Measurements from ENCODE around the gene HIPK3. TPM values are rescaled to one million over a fixed set of nuclear protein-coding genes. Genes with fewer than 3 reads are reported as not detected.

The HIPK3 gene
- 62.1 and 64.8 TPM in 2 replicates for total RNA-seq (2021)
- Bru-seq, nascent RNA: percentile 90 among the genes with signal in this experiment
- percentile 85 among the genes with signal in this experiment for BruChase-seq, experiment 1, labeled RNA remaining after a 2-hour chase
- BruChase-seq, experiment 2, labeled RNA remaining after a 6-hour chase: percentile 90 among the genes with signal in this experiment
- long read RNA-seq, full-length matches to known transcripts: 19 of 33 reads
- long read RNA-seq, partial matches to known transcripts: 7 of 33 reads
- long read RNA-seq, other reads (novel, unspliced or antisense): 7 of 33 reads

DNA sequence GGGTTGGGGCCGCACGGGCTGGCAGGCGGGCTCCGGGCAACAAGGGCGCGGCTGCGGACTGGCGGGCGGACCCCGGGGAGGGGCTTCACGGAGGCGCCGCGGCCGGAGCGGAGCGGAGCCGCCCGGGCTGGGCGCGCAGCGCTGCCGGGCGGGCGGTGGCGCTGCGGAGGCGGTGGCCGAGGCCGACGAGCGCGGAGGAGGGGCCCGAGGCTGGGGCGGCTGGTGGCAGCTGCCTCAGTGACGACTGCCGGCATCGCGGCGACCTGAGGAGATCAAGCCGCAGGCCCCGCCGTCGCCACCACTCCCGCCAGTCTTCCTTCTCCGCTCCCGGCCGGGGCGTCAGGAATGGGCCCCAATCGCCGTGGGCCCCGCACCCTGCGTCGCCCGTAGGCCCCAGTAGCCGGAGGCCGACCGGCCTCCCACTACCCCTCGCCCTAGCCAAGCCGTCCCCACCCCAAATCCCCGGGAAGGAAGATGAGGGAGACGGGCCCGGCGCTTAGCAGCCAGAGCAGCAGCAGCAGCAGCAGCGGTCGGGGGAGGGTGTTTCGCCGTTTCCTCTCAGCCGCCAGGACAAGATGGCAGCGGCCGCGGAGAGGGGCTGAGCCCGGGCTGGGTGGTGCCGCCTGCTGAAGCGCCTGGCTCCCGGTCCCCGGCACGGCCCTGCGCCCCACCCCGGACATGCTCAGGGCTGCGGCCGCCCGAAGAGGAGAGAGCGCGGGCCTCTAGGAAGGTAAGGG lies at the start of gene HIPK3:
Gene HIPK3, plus strand, starts transcription at position 222 of the 737 bp plus-strand sequence.
- Histone ChIP-seq H3K4me1 (replicated peaks; ENCODE audit: insufficient read depth) (peaks cover 31% of the 10 kb centered on the region), H2AFZ (peak within 1 kb of the TSS; percentile 99), H3K9me3 (ENCODE audit: insufficient read depth, low read depth) (no peaks in the 10 kb centered on the region; the same call in 1 of the 2 replicates), H3K4me3 (peak within 1 kb of the TSS; percentile 64), H3K27ac (peak within 1 kb of the TSS; percentile 90), H3K4me2 (peak within 1 kb of the TSS; percentile 97), H3K9me2 (ENCODE audit: insufficient read depth) (no peaks in the 10 kb centered on the region), H3K36me3 (ENCODE audit: low read depth) (no peaks in the 10 kb centered on the region), H3K27me3 (ENCODE audit: insufficient read depth, low read depth) (no peaks in the 10 kb centered on the region), H3F3A (ENCODE audit: insufficient read depth, low read depth) (peaks cover 15% of the 10 kb centered on the region), H3K79me2 (ENCODE audit: low read depth) (peaks cover 49% of the 10 kb centered on the region), H4K20me1 (ENCODE audit: insufficient read depth) (peaks cover 33% of the 10 kb centered on the region)
- peak; percentile 62 to 92 for DNase-seq
- intact Hi-C loops (cut with micrococcal nuclease; ENCODE audit: unreplicated experiment): loop anchor here (5.0 to 10.0 kb wide), 2 partner anchors 435 to 477 kb away; partner anchors contain the start of gene CD59
- CTCF ChIA-PET: no interaction called here
- POLR2A ChIA-PET (ENCODE audit: unreplicated experiment): no interaction called here
- no TSS peak for BruUV-seq (replicated peaks)
- TF ChIP-seq, protein P1, sequence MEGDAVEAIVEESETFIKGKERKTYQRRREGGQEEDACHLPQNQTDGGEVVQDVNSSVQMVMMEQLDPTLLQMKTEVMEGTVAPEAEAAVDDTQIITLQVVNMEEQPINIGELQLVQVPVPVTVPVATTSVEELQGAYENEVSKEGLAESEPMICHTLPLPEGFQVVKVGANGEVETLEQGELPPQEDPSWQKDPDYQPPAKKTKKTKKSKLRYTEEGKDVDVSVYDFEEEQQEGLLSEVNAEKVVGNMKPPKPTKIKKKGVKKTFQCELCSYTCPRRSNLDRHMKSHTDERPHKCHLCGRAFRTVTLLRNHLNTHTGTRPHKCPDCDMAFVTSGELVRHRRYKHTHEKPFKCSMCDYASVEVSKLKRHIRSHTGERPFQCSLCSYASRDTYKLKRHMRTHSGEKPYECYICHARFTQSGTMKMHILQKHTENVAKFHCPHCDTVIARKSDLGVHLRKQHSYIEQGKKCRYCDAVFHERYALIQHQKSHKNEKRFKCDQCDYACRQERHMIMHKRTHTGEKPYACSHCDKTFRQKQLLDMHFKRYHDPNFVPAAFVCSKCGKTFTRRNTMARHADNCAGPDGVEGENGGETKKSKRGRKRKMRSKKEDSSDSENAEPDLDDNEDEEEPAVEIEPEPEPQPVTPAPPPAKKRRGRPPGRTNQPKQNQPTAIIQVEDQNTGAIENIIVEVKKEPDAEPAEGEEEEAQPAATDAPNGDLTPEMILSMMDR (conservative IDR thresholded peaks at IDR 0.05): peak; percentile 21; the same call in 1 of the 2 replicates
- no peak for TF ChIP-seq EZH2 (IDR thresholded peaks at IDR 0.05; ENCODE audit: low read depth)

DNA sequence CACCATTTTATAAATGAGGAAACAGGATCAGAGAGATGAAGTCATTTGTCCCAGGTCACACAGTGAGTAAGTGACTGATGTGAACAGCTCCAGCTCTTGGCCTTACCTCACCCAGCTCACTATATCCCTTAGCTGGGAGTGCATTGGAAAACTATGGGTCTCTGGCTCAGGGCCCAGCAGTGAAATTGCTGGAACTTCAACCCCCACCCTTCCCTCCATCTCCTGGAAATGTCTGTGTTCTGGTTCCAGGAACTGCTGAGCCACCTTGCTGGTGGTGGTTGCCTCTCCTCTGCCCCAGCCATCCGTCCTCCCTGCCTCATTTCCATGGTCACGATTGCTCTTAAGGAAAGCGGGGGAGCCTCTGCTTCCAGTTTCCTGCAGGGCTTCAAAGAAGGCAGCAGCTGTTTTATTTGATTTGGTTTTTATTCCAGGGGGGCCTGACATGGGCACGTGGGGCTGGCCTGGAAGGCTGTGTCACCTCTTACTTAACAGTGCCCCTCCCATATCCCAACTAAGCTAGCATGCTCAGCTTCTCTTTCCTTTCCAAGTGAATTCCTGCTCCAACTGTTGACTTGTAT lies 49.7 kb upstream of the HIPK3 start:
- no peaks in the 10 kb centered on the region for H3K79me2 ChIP-seq (ENCODE audit: low read depth)
- H3K9me3 ChIP-seq (ENCODE audit: insufficient read depth, low read depth): no peaks in the 10 kb centered on the region
- no peak overlapping the region for H3K27ac ChIP-seq
- intact Hi-C loops (cut with micrococcal nuclease; ENCODE audit: unreplicated experiment): no loop called here
- no peak for DNase-seq
- H3K4me1 ChIP-seq (replicated peaks; ENCODE audit: insufficient read depth): no peaks in the 10 kb centered on the region
- no peak overlapping the region for H2AFZ ChIP-seq
- no peaks in the 10 kb centered on the region for H3K36me3 ChIP-seq (ENCODE audit: low read depth)
- no peaks in the 10 kb centered on the region for H3F3A ChIP-seq (ENCODE audit: insufficient read depth, low read depth)
- POLR2A ChIA-PET (ENCODE audit: unreplicated experiment): no interaction called here
- H3K4me2 ChIP-seq: no peak overlapping the region
- TF ChIP-seq, protein P1 (conservative IDR thresholded peaks at IDR 0.05): no peak
- TF ChIP-seq EZH2 (IDR thresholded peaks at IDR 0.05; ENCODE audit: low read depth): no peak
- H3K27me3 ChIP-seq (ENCODE audit: insufficient read depth, low read depth): no peaks in the 10 kb centered on the region
- no peak overlapping the region for H3K4me3 ChIP-seq
- CTCF ChIA-PET: no interaction called here
- no peaks in the 10 kb centered on the region for H3K9me2 ChIP-seq (ENCODE audit: insufficient read depth)
- no peaks in the 10 kb centered on the region for H4K20me1 ChIP-seq (ENCODE audit: insufficient read depth)
- BruUV-seq (replicated peaks): no TSS peak

DNA sequence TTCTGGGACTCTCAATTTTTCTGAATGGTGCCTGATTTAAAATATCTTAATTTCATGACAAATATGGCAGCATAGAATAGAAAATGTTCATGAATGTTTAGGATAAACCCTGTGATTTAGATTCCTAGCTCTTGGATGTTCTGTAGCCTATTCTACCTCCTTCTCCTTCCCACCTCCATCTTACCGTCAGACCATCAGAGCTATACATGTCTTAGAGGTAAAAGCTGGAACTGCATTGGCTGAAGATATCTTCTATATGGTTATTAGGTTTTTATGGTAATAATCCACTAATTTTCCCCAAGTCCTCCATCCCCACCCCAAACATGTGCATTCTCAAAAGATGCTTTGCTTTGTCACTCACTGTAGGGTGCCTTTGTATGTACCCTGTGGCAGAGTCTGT lies 49.0 kb upstream of the HIPK3 start:
- POLR2A ChIA-PET (ENCODE audit: unreplicated experiment): no interaction called here
- no peaks in the 10 kb centered on the region for H3K9me3 ChIP-seq (ENCODE audit: insufficient read depth, low read depth)
- H3K9me2 ChIP-seq (ENCODE audit: insufficient read depth): no peaks in the 10 kb centered on the region
- H2AFZ ChIP-seq: no peak overlapping the region
- H3K4me1 ChIP-seq (replicated peaks; ENCODE audit: insufficient read depth): no peaks in the 10 kb centered on the region
- no peaks in the 10 kb centered on the region for H3K79me2 ChIP-seq (ENCODE audit: low read depth)
- no peak for DNase-seq
- intact Hi-C loops (cut with micrococcal nuclease; ENCODE audit: unreplicated experiment): no loop called here
- H3K4me3 ChIP-seq: no peak overlapping the region
- no peaks in the 10 kb centered on the region for H3K36me3 ChIP-seq (ENCODE audit: low read depth)
- no TSS peak for BruUV-seq (replicated peaks)
- CTCF ChIA-PET: interaction anchor here (0.6 kb wide), 1 partner anchor 1289 kb away, joined by 8 read pairs; no protein-coding TSS in a partner anchor
- H3K27me3 ChIP-seq (ENCODE audit: insufficient read depth, low read depth): no peaks in the 10 kb centered on the region
- H3K4me2 ChIP-seq: no peak overlapping the region
- H4K20me1 ChIP-seq (ENCODE audit: insufficient read depth): no peaks in the 10 kb centered on the region
- no peak overlapping the region for H3K27ac ChIP-seq
- no peaks in the 10 kb centered on the region for H3F3A ChIP-seq (ENCODE audit: insufficient read depth, low read depth)
- TF ChIP-seq, protein P1 (conservative IDR thresholded peaks at IDR 0.05): no peak
- no peak for TF ChIP-seq EZH2 (IDR thresholded peaks at IDR 0.05; ENCODE audit: low read depth)
